Activated CD8-positive, alpha-beta memory T cell treated with anti-CD3 and anti-CD28 coated beads, Interleukin-2, amount 50 U/mL, for 1 hour (primary cell): ENCODE data around the gene ADRB2.
"Not testable (repeated sequence)": the region's sequence is repeated elsewhere in the genome, so short reads cannot be mapped to it uniquely, and the experiment has no call there.

Experiments
- DNase-seq: peaks from one replicate; pipeline ENCODE4 v3.0.0-alpha.2; 2020; ENCODE audit errors: extremely low read depth

Gene ADRB2

DNA sequence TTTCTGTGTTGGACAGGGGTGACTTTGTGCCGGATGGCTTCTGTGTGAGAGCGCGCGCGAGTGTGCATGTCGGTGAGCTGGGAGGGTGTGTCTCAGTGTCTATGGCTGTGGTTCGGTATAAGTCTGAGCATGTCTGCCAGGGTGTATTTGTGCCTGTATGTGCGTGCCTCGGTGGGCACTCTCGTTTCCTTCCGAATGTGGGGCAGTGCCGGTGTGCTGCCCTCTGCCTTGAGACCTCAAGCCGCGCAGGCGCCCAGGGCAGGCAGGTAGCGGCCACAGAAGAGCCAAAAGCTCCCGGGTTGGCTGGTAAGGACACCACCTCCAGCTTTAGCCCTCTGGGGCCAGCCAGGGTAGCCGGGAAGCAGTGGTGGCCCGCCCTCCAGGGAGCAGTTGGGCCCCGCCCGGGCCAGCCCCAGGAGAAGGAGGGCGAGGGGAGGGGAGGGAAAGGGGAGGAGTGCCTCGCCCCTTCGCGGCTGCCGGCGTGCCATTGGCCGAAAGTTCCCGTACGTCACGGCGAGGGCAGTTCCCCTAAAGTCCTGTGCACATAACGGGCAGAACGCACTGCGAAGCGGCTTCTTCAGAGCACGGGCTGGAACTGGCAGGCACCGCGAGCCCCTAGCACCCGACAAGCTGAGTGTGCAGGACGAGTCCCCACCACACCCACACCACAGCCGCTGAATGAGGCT, at the start of gene ADRB2:
Gene ADRB2 (plus strand): TSS at position 559 of the 686 bp plus-strand sequence. CDS start 221 bp downstream, outside the sequence.
- peak; percentile 70 for DNase-seq

DNA sequence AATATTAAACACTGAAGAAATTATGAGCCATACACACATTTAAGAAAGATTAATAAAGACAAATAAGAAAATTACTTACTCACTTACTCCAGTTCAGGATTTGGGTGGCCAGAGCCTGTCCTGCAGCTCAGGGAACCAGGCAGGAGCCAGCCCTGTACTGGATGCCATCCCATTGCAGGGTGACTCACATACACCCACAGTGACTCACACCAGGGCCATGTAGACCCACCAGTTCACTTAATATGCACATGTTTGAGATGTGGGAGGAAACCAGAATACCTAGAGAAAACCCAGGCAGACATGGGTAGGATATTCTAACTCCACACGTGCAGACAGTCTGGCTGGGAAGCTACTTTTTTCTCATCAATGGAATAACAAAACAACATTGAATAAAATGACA, 49.6 kb upstream of the ADRB2 start:
- no peak for DNase-seq

DNA sequence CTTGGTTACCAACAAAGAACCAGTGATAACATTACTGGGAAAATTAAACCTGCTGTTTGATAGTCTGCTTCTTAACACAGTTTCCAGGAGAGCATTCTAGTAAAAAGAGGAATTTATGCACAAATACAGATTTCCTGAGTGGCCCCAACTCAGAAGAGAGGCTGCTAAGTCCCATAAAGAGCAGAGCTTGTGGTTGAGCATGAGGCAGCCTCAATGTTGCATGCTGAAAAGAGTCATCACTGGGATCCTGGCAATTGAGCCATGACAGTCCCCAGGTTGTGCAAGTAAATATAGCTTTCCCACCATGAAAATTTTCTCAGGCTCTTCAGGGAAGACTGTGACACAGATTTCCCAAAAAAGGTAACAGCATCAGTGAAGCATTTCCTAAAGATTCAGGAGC, 47.5 kb upstream of the ADRB2 start:
- DNase-seq = no peak

DNA sequence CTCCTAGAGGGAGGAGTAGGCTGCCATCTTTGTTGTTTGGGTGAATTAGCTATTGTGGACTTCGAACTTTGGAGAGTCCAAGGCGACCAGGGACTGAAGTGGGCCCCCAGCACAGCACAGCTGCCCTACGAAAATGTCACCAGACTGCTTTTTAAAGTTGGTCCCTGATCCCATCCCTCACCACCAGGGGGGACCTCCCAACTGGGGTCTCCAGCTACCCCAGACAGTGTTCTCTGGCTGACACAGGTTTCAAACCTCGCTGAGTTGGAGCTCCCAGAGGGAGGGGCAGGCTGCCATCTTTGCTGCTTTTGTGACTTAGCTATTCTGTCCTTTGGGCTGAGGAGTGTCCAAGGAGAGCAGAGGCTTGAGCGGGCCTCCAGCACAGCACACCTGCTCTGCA, 45.7 kb upstream of the ADRB2 start:
- no peak for DNase-seq

DNA sequence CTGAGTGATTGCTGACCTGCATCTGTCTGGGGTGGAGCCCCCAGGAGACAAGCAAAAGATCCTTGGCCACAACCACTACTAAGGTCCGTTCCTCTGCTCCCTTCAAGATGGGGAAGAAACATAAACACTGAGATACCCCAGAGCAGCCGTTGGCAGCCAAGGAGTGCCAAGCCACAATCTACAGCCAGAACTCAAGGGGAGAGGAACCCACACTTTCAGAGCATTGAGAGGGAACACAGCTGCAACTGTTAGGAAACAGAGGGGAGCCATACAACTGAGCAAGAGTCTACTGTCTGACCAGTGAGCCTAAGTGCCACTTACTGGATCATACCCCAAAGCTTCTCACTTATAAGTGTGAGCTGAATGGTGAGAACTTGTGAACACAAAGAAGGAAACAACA, 44.6 kb upstream of the ADRB2 start:
- no peak for DNase-seq

DNA sequence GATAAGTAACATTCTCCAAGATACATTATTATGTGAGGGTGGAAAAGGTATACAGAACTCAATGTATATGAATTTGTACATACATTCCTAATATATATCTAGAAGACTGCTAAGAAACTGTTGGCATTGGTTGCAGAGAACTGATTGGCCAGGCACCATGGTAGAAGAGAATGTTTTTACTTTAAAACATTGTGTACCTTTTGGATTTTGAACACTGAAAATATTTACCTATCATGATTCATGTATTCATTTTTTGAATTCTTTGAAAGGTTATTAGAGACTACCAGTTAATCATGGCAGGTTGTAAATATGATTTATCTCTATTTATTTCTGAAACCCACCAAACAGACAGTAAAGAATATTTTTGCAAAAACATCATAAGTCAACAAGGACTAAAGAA, 41.2 kb upstream of the ADRB2 start:
- no peak for DNase-seq

DNA sequence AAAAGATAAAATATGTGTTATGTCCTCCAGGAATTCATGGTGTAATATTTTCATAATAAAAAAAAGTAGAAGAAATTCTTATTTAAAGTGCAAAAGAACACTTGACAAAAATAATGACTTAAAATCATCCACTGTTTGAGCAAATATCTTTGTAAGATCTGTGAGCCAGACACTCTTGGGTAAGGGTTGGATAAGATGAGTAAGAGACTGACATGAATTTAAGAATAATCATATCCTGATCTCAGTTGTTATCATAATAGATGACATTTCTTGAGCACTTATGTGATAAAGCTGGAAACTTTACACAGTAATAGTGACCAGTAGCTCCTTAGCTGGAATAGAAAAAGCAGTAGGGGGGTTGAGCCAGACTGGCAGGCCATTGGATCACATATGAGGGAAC, 40.0 kb upstream of the ADRB2 start:
- DNase-seq = no peak

DNA sequence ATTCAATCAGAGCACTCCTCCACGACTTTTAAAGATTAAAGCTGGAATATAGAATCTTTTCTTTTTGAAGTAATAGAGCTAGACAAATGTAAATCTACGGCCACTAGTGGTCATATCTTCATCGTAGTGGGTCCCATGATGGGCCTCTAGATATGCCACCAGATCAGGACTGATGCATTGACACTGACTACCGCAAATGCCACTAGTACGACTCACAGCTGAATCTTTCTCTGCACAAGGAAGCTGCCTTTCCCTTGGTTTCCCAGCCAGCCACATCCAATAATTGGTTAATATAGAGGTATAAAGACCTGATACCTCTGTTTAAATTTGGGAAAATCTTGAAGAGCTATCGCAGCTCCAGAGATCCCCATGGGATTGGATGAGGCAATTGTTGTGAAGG, 37.8 kb upstream of the ADRB2 start:
- no peak for DNase-seq

DNA sequence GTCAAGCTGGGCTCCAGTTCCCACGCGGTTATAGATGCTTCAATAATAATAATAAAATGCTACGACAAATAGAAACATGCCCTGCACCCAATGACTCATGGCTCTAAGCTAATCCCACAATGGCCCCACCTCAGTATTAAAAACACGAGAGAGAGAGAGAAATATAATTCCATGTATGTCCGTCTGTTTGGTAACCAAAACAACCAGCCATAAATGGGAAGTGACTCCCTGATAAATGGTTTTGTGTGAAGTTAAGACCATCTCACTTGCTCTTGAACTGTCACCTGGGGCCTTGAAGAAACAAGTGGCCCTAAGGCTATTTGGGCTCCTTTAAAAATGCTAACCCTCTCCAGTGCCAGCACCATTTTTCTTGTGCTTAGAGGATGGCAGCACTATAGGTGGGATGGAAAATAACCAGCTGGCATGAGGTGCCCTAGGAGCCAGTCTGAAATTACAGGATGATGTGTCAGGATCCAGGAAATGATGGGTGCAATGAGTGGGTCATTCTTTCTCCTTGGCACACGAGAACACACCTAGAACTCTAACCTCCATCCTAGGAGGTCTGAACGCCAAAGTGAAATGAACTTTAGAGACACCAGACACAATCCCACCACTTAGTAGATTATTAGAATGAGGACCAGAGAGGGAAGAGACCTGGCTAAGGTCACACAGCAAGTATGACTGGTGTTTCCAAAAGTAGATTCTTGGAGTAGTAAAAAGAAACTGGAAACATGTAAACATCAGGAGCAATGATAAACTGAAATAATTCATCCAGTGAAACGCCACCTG, 35.7 kb upstream of the ADRB2 start:
- no peak for DNase-seq

DNA sequence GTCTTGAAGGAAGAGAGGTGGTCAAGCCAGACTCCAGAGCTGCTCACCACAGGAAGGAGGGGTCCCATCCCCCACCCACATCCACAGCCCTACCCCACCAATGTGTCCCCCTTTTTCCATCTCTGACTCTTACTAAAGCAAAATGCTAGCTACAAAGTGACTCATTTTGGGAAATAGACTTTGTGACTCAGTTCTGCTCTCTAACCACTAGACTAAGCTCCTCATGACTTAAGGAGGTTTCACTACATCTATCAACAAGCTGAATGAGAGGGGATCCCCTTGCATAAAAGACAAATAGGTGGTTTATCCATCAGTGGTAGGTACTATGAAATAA, 35.1 kb upstream of the ADRB2 start:
- DNase-seq = no peak

DNA sequence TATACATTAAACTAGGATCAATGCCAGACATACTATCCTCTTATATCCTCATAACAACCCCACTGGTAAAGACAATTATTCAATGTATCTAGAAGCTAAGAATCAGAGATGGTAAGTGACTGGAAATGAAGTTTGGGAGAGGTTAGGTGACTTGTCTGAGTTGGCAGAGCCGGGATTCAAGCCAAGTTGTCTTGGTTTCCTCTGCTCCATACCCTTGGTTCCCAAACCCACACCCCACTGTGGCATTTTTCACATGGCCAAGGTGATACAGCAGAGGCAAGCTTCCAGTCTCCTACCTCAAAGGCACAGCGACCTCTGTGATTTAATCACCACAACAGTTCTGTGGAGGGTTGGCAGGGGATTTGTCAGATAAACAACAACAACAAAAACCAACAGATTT, 34.7 kb upstream of the ADRB2 start:
- DNase-seq = no peak

DNA sequence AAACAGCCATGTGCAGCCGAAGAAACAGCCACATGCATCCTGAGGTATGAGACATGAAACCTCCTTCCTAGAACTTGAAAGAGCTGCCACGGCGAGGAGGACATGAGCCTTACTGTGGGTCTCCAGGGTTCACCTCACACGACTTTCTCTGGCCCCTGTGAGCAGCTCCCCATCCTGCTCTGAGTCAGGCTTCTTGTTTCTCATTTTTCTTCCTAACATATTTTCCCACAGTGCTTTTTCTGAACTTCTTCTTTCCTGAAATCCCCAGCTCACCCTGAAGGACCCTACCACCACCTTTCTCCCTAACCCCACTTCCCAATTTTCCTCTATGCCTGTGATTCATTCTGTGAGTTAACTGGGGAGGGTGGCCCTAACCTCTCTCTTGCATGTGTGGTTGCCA, 33.7 kb upstream of the ADRB2 start:
- DNase-seq = no peak

DNA sequence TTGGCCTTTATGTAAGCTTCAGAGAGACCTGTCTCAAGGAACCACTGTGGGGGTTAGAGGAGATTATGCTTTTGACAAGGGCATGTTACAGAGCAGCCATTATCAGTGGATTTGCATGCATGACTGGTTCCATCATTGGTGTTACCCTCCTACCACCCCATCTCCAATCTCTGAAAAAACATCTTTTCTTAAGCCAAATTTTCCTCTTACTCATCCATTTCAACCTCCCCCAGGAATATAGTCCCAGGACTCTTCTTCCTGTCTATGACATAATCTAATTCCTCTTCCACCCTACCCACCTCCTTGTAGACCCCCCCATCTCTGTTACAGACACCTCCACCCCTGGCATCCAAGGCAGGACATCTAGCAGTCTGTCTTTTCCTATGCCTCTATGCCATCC, 33.1 kb upstream of the ADRB2 start:
- no peak for DNase-seq

DNA sequence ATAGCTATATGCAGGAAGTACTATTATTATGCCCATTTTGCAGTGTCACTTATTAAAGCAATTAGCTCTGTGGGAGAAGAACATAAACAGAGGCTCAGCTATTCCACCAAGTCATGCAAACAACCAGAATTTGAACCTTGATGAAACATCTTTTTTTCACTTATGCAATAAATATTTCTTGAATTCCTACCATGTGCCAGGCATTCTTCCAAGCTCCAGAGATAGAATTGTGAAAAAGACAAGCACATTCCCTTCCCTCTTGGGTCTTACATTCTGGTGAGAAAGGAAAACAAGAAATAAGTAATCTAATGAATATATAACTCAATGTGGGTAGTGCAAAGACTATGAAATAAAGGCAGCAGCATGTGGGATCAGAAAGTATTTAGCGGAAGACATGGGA, 32.1 kb upstream of the ADRB2 start:
- DNase-seq = no peak

DNA sequence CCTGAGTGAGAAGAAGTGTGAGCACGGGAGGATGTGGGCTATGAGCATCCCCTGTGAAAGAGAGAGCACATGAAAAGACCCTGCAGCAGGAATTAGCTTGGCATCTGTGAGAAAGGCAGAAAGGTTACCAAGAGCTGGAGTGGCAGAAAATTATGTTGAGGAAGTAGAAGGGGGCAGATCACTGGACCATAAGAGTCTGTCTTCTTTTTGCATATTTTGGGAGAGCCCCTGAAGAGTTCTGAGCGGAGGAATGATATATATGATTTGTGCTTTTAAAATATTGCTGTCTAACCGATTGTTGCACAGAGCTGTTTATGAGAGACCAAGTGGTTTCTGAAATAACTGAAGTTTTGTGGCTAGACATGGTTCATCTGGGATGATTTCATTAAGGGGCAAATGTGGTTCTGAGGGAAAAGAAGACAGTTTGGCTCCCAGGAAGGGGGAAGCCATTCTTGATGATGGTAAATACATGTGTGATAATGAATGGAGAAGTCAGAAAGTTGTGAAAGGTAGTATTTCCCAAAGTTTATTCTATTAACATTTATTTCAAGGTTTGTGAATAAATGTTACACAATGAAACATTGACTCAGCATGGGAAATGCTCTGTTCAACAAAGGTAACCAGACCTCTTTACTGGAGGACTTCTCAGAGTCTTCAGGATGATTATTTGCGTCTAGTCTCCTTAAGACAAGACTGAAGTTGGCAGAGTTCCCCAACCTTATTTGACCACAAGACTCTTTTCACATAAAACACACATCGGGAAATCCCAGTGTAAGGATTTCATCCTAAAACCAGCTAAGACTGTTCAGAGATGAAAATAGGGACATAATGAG, 31.5 kb upstream of the ADRB2 start:
- DNase-seq = no peak

DNA sequence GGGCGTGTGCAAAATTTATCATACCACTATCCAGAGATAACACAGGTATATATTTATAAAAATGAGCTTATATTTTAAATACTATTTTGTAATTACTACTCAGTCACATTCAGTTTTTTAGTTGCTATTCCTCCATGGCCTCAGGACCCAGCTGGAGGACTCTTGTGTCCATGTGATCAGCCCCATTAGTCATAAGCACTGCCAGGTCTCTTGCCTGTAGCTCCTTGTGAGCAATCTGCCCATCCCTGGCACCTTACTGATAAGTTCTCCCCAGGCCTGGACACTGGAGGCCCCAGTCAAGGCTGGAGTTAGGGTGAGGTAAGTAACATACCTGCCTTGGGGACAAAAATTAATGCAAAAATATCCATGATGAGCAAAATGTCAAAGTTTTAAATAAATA, 29.5 kb upstream of the ADRB2 start:
- DNase-seq = no peak

DNA sequence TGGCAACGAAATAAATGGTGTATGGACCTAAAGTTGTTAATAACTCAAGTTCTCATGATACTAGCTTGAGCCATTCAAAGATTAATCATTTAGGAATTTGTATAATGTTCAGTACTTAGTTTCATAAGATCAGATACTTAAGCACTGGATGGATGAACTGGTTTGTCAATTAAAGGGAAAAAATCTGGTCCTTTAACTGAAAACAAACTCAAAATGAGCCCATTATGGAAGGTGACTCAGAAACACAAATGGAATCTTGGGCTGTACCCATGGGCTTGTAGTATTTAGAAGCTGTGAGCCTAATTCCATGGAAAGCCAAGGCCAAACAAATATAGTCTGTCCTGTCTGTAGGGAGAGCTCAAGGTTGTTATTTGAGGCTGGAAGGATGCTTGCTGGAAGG, 27.6 kb upstream of the ADRB2 start:
- no peak for DNase-seq

DNA sequence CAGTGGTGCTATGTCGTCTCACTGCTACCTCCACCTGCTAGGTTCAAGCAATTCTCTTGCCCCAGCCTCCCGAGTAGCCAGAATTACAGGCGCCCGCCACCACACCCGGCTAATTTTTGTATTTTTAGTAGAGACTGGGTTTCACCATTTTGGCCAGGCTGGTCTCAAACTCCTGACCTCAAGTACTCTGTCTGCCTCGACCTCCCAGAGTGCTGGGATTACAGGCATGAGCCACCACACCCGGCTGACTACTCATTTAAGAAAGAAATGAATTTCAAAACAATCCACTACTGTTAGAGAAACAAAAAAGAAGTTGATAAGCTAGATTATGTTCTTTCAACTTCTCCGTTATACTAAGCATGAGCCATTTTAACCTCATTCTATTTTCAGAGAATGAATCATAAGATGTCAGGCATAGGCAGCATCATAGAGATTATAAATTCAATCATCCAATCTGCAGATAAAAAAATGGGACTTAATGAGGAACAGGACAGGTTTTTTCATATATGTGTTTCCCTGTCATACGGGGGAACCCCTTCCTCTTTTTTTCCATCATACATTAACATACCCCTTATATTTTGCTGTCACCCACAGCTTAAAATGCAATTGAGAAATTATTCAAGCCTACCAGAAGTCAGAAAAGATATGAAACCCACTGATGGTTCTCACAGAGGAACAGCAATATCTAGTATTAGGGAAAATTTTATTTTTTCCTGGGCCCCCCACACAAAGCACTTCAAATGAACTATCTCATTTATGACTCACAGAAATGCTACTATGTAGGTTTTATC, 26.5 kb upstream of the ADRB2 start:
- no peak for DNase-seq

DNA sequence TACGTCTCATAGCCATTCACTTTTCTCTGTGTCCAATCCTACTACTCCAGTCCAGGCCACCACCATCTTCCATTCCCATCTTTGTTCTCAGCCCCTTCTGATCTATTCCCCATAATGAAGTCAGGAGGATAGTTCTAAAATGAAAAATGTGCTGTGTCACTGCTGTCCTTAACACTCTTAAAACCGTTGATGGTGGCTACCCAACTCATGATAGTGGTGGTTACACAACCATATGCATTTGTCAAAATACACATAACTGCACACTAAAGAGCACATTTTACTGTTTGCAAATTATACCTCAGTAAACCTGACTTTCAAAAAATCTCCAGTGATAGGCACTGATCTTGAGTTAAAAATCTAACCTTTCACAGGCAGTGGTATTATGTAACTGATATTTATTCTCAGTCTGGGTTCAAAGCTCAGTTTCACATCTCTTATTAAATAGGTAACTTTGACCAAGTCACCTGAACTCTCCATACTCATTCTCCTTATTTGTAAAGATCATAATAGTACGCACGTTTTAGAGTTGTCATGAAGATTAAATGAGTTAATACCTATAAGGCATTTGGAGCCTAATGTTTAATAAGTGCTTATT, 24.6 kb upstream of the ADRB2 start:
- DNase-seq = no peak

DNA sequence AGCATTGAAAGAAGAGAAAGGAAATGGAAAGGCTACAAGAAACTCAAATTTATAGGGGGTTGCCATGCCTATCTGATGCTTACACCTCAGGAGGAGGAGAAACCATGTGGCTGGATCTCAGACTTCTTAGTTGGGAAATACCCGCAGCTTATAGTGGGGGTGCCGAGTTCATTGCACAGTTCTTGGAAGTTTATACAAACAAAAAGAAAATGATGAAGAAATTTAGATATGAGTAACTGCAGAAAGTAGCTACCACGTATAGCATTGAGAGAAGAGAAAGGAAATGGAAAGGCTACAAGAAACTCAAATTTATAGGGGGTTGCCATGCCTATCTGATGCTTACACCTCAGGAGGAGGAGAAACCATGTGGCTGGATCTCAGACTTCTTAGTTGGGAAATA, 23.0 kb upstream of the ADRB2 start:
- not testable (repeated sequence) for DNase-seq

DNA sequence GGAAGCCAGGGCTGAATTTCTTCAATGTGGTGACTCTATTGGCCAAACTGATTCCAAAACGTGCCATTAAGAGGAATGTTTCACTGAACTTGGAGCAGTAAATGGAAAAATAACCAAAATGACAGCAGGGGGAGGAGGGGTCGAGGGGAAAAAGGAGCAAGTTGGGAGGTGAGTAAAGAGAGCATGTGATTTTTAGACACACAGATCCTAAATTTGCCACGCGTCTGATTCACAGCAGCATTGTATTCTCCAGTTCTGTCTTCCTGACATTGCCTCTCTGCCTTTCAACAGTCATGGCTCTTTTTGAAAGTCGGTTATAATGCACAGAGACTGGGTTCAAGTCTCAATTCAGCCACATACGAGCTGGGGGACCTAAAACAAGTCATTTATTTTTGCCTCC, 22.0 kb upstream of the ADRB2 start:
- no peak for DNase-seq
